Measurements from ENCODE around the gene ANKRD9.

DNA sequence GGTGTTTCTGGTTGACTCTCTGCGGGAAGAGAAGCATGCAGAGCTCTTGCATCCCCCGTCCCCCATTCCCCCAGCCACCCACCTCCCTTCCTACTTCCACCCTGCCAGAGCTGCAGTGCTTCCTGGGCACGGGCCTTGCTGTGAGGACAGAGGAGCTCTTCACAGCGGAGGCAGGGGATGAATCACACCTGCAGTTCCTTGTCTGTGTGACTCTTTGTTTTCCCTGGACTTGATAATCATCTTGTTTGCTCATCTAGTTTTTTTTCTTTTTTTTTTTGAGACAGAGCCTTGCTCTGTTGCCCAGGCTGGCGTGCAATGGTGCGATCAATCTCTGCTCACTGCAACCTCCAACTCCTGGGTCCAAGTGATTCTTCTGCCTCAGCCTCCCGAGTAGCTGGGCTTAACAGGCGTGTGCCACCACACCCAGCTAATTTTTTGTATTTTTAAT, 27.8 kb downstream of the ANKRD9 start:
- TF ChIP-seq, protein P1, sequence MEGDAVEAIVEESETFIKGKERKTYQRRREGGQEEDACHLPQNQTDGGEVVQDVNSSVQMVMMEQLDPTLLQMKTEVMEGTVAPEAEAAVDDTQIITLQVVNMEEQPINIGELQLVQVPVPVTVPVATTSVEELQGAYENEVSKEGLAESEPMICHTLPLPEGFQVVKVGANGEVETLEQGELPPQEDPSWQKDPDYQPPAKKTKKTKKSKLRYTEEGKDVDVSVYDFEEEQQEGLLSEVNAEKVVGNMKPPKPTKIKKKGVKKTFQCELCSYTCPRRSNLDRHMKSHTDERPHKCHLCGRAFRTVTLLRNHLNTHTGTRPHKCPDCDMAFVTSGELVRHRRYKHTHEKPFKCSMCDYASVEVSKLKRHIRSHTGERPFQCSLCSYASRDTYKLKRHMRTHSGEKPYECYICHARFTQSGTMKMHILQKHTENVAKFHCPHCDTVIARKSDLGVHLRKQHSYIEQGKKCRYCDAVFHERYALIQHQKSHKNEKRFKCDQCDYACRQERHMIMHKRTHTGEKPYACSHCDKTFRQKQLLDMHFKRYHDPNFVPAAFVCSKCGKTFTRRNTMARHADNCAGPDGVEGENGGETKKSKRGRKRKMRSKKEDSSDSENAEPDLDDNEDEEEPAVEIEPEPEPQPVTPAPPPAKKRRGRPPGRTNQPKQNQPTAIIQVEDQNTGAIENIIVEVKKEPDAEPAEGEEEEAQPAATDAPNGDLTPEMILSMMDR (IDR thresholded peaks at IDR 0.05), result no peak
- no peak for TF ChIP-seq POLR2A (IDR thresholded peaks at IDR 0.05)

Measured in uterus (tissue), 2 donors.